NK-92 treated with Interleukin-12 subunit alpha and Interleukin-12 subunit beta, amount 100 ng/mL, for 24 hours (cell line): ENCODE measurements around the gene SLC37A4.
"Not testable (repeated sequence)": the region's sequence is repeated elsewhere in the genome, so short reads cannot be mapped to it uniquely, and the experiment has no call there.

Experiments used
- DNase-seq: peaks from one replicate; lab custom pipeline; 2025; lab: John Stamatoyannopoulos, UW

The SLC37A4 gene

GRCh38 chr11:119041821-119042514 lies 11.3 kb upstream of the SLC37A4 start:
- no peak for DNase-seq

DNA sequence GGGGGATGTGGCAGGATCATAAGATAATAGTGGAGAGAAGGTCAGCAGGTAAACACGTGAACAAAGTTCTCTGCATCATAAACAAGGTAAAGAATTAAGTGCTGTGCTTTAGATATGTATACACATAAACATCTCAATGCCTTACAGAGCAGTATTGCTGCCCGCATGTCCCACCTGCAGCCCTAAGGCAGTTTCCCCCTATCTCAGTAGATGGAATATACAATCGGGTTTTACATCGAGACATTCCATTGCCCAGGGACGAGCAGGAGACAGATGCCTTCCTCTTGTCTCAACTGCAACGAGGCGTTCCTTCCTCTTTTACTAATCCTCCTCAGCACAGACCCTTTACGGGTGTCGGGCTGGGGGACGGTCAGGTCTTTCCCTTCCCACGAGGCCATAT lies 8.8 kb upstream of the SLC37A4 start:
- DNase-seq, result not testable (repeated sequence)

DNA sequence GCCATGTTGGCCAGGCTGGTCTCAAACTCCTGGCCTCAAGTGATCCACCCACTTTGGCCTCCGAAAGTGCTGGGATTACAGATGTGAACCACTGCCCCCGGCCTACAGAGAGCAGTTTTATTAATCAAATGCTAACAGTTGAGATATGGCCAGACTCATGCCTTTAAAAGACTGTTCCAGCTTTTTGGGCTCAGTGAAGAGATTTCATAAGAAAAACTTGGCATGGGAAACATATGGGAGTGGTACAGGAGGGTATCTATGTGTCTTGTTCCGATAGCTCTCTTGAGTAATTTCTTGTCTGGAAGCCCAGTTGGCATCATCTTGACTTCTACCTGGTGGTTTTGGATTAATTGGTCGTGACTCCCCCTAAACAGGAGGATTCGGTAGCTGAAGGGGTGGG lies 8.2 kb upstream of the SLC37A4 start:
- no peak for DNase-seq

- no peak for DNase-seq
Observed at GRCh38 chr11:119034813-119035212, 4.1 kb upstream of the SLC37A4 start.

GRCh38 chr11:119033421-119033820 lies 2.7 kb upstream of the SLC37A4 start:
- not testable (repeated sequence) for DNase-seq

DNA sequence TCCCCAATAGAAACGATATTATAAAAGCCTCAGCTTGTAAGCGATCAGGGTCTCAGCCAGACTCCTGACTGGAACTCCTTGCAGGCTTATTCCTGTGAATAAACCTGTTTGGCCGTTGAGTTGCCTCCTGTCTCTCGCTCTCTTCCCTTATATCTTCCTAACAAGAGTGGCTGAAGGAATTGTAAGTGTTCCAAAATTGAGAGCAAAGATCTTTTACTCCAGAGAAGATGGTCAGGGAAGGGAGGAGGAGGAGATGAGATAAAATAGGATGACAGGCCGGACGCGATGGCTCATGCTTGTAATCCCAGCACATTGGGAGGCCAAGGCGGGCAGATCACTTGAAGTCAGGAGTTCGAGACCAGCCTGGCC lies 1.2 kb upstream of the SLC37A4 start:
- no peak for DNase-seq

DNA sequence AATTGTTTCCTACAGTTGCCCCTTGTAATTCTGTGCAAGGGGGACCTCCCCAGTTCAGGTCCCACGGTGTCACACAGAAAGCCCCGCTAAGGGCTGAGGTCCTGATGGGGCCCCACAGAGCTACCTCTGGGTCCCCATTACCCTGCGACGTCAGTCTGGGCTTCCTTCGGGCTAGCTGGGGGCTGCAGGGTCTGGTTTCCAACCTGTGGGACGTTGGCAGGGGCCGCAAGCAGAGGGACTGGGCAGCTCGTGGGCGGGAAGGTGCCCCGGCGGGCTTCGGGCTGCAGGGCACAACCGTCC lies 698 bp downstream of the SLC37A4 start:
- no peak for DNase-seq

- no peak for DNase-seq
Observed at GRCh38 chr11:119029340-119030028, 1.2 kb downstream of the SLC37A4 start.

DNA sequence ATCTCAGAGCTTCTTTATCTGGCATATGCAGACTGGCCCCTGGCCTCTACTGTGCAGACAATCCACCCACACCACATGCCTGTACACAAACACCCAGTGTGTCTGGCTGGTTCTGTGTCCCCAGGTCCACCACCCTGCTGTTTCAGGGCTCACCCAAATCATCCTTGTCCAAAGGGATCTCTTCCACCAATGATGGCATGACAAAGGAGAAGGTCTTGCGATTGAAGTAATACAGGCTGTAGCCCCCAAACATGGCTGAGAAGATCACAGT lies 1.7 kb downstream of the SLC37A4 start:
- no peak for DNase-seq

- DNase-seq, result no peak
Observed at GRCh38 chr11:119028346-119029068, 2.2 kb downstream of the SLC37A4 start.

DNA sequence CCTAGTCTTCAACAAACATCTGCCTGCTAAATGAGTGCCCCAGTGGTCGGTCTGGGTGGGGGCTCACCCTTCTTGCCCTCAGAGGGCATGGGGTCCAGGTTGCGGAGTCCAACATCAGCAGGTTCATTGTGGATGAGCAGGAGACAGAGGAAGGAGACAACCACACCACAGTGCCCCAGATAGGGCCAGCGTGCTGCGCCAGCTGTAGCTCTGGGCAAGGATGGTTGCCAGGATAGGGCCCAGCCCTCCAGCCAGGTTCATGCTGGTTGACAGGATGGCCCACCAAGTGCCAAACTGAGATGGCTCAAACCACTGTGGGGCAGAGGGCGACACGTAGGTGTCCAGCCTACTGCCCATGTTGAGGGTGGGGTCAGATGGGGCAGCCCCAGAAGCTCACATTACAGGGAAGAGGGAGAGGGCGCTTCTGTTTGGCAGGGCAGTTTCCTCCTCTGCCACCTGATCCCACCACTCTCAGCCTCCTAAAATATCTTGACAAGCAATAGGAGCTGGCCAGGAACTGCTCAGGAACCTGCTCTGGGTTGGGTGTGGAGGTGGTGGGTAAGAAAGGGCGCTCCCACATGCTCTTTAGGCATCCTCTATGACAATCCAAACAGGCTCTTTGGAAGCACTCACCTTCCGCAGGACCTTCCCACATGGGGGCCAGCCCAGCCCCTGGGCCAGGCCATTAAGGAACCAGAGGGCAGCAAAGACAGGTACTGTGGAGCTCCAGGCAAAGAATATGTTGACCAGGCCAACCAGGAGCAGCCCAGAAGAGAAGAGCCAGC lies 2.9 kb downstream of the SLC37A4 start:
- DNase-seq, result no peak

GRCh38 chr11:119026970-119027369 lies 3.7 kb downstream of the SLC37A4 start:
- no peak for DNase-seq

DNA sequence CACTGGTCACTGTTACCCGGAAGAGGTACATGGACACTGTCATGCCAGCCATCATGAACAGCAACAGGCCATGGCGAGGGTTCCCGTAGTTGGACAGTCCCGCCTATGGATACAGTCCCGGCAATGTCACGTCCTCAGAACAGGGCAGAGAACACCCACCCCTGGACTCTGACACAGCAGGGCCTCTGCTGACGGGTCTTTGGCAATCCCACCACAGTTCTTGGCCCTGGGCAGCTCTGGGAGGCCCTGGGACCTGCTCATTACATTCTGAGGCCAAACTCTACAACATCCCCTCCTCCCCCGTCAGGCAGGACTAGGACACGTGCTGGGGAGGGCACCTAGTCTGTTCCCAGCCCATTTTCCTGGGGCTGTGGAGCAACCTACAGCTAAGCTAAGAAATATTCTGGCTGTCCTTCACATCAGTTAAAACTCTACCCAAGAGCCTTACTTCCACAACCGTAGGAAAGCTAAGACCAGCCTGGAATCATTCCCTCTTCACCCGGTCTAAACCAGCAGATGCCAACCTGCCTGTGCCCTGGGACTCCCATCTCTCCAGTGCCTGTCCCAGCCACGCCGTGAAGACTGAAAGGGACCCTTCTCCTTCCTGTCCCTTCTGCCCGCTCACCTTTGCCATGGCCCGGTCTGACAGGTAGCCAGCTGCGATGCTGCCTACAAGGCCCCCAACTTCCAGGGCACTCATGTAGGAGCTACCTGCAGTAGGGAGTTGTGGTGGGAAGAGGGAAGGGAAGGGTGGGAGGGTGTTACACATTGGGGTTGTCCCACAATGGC lies 4.5 kb downstream of the SLC37A4 start:
- no peak for DNase-seq

DNA sequence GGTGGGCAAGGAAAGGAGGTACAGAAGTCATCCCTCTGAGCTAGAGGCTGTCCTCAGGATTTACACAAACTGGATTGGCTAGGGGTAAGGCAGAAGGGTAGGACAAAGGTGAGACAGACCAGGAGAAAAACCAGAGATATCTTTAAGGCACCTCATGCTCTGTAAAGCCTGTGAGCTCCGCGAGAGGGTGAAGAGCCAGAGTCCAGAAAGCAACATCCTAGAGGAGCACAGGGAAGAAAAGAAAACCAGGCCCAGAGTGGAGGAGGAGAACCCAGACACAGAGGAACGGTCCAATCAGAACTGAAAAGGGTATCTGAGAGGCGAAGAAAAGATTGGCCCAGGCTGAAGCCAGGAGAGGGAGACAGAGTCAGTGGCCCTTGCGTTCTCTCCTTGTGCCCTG lies 5.1 kb downstream of the SLC37A4 start:
- no peak for DNase-seq

GRCh38 chr11:119025099-119025473 lies 5.6 kb downstream of the SLC37A4 start:
- no peak for DNase-seq

- DNase-seq, result no peak
Observed at GRCh38 chr11:119024430-119025098, 6.1 kb downstream of the SLC37A4 start.

DNA sequence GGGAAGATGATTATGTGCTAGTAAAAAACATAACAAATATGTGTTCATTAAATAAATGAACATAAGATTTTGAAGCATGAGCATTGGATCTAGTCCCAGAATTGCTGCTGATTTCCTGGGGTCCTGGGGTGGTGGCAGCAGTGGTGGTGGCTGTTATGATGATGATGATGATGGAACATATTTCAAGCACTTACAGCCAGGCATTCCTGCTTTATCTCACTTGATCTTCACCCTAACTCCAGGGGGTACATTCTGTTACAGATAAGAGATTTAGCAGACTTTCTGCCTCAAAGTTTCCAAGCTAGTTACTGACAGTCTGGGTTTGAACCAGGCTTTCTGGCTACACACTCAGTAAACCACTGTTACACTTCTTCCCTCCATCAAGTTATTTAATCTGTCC lies 6.9 kb downstream of the SLC37A4 start:
- no peak for DNase-seq

DNA sequence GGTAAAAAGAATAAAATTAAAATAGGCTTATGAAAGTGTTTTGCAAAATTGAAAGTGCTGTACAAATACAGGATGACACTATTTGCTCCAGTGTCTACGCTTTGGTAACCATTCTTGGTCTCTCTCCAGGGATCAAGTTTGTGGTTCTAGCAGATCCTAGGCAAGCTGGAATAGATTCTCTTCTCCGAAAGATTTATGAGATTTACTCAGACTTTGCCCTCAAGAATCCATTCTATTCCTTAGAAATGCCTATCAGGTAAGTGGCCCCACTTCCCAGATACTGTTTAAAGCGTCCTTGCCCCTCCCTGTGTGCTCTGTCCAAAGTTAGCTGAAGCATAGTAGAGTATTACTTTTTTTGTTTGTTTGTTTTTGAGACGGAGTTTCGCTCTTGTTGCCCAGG lies 9.0 kb downstream of the SLC37A4 start:
- no peak for DNase-seq

GRCh38 chr11:119019996-119020395 lies 10.7 kb downstream of the SLC37A4 start:
- DNase-seq, result no peak

DNA sequence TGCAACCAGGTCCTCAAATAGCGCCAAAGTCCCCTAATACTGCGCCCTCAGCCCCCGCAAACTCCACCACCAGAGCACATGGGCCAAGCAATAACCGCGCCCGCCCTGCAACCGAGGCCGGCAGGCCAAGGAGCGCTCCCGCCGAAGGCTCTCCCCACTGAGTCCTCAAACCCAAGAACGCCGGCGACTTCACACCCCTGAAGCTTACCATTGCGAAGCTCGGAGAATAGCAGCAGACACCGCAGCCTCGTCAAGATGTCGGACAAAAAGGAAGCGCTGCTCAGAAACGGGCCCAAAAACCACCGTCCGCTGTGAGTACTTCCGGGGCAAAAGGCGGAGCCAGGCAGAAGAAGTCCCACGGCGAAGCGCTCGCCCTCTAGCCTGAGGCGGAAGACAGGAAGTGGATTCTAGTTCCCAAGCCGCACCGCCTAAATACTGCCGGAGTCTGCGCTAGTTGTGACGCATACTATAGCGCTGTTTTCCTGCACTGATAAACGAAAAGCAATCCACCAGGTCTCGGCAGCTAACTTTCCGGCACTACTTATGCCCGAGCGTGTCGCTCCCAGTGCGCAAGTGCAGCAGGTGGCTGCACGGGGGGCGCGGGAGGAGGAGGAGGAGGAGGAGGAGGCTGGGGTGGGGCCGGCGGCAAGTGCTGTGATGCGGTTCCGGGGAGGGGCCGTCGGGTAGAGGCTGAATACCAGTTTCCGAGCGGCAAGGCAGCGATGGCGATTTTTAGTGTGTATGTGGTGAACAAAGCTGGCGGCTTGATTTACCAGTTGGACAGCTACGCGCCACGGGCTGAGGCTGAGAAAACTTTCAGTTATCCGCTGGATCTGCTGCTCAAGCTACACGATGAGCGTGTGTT lies 12.4 kb downstream of the SLC37A4 start, which contains the start of the genes RPS25 and TRAPPC4:
Gene RPS25 (minus strand): TSS at position 270 of the 865 bp plus-strand sequence. CDS start 59 bp downstream, at position 211.
Gene TRAPPC4 (plus strand): TSS at position 693 of the 865 bp plus-strand sequence. CDS start 30 bp downstream, at position 723.
- DNase-seq, result peak; percentile 94
